DOHH2 (cell line): ENCODE data around the gene TPSG1.

Experiments
- H3F3A ChIP-seq: fragments of 200-600 bp; sonication (generic), shearing (Covaris generic); 2 replicates; pipeline ENCODE4 v1.6.0; 2016; ENCODE audit warnings: antibody characterized with exemption, mild to moderate bottlenecking; ENCODE audit not compliant: control insufficient read depth, insufficient read depth
- H3K27ac ChIP-seq: fragments of 200-600 bp; sonication (generic); 2 replicates; pipeline ENCODE4 v1.5.1; 2014; ENCODE audit warnings: low read depth, mild to moderate bottlenecking, low read length, moderate library complexity
- H3K27me3 ChIP-seq: fragments of 200-600 bp; sonication (generic); 2 replicates; pipeline ENCODE4 v1.6.1; 2014; ENCODE audit warnings: mild to moderate bottlenecking, low read length, mixed read lengths; ENCODE audit not compliant: control insufficient read depth
- H3K36me3 ChIP-seq: fragments of 200-600 bp; sonication (generic); 2 replicates; pipeline ENCODE4 v1.6.1; 2014; ENCODE audit warnings: mild to moderate bottlenecking, low read length, moderate library complexity, mixed read lengths; ENCODE audit not compliant: control insufficient read depth
- H3K4me1 ChIP-seq: fragments of 200-600 bp; sonication (generic); 2 replicates; pipeline ENCODE4 v1.6.1; 2014; ENCODE audit warnings: mild to moderate bottlenecking, low read length, mixed read lengths; ENCODE audit not compliant: control insufficient read depth
- H3K4me2 ChIP-seq: fragments of 200-600 bp; sonication (generic); 2 replicates; pipeline ENCODE4 v1.6.0; 2014; ENCODE audit warnings: mild to moderate bottlenecking, low read length, moderate library complexity
- H3K4me3 ChIP-seq: fragments of 200-600 bp; sonication (generic); 2 replicates; pipeline ENCODE4 v1.5.1; 2014; ENCODE audit warnings: mild to moderate bottlenecking, low read length, mixed read lengths
- H3K79me2 ChIP-seq: fragments of 200-600 bp; sonication (generic); 2 replicates; pipeline ENCODE4 v1.6.1; 2014; ENCODE audit warnings: mild to moderate bottlenecking, low read length, mixed read lengths; ENCODE audit not compliant: control insufficient read depth
- H3K9me2 ChIP-seq: fragments of 200-600 bp; sonication (generic); replicated peaks from 2 replicates; pipeline ENCODE4 v1.6.1; 2014; ENCODE audit warnings: mild to moderate bottlenecking, low read length, mixed read lengths; ENCODE audit not compliant: control insufficient read depth
- H3K9me3 ChIP-seq: fragments of 200-600 bp; sonication (generic); 2 replicates; pipeline ENCODE4 v1.6.1; 2014; ENCODE audit warnings: antibody characterized with exemption, low read length, mixed read lengths; ENCODE audit not compliant: control insufficient read depth, insufficient read depth
- H4K20me1 ChIP-seq: fragments of 200-600 bp; sonication (generic); 2 replicates; pipeline ENCODE4 v1.6.0; 2014; ENCODE audit warnings: low read depth, mild to moderate bottlenecking, antibody characterized with exemption, low read length, moderate library complexity; ENCODE audit not compliant: control insufficient read depth, insufficient read depth
- CTCF ChIP-seq: fragments of 200-600 bp; sonication (generic); IDR thresholded peaks from one replicate; pipeline ENCODE4 v1.5.1; 2014; ENCODE audit warnings: antibody characterized with exemption, mild to moderate bottlenecking, low read depth, low read length; ENCODE audit not compliant: poor library complexity, severe bottlenecking
- EZH2phosphoT487 ChIP-seq: fragments of 200-600 bp; sonication (generic); IDR thresholded peaks from 2 replicates; pipeline ENCODE4 v1.6.1; 2017; ENCODE audit warnings: borderline replicate concordance, mild to moderate bottlenecking, antibody characterized with exemption, low read length, moderate library complexity, mixed read lengths

TPSG1 gene

GRCh38 chr16:1178295-1178910, 46.7 kb downstream of the TPSG1 start:
- H3F3A ChIP-seq = no peaks in the 10 kb centered on the region
- no peaks in the 10 kb centered on the region for H4K20me1 ChIP-seq
- no peaks in the 10 kb centered on the region for H3K9me2 ChIP-seq
- TF ChIP-seq EZH2phosphoT487 = no peak
- TF ChIP-seq CTCF = no peak
- H3K4me2 ChIP-seq = no peak overlapping the region
- H3K36me3 ChIP-seq = no peaks in the 10 kb centered on the region
- no peak overlapping the region for H3K4me3 ChIP-seq
- H3K4me1 ChIP-seq = no peaks in the 10 kb centered on the region
- no peaks in the 10 kb centered on the region for H3K27me3 ChIP-seq
- no peak overlapping the region for H3K27ac ChIP-seq
- H3K79me2 ChIP-seq = no peaks in the 10 kb centered on the region
- H3K9me3 ChIP-seq = no peaks in the 10 kb centered on the region

DNA sequence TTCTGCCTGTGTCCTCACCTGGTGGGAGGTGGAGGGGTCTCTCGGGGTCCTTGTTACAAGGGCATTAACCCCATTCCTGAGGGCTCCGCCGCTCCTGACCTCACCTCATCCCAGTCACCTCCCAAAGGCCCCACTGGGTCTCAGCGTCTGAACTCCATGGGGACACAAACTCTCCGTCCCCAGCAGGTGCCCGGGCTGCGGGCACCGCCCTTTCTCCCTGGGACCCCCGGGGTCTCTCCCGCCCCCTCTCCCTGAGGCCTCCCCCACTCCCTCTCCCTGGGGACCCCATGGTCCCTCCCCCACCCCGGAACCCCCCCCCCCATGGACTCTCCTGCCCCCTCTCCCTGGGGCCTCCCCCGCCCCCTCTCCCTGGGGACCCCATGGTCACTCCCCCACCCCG, 47.3 kb downstream of the TPSG1 start:
- Histone ChIP-seq H3K4me3 (no peak overlapping the region), H3K4me2 (no peak overlapping the region), H3K9me2 (no peaks in the 10 kb centered on the region), H3K27me3 (no peaks in the 10 kb centered on the region), H3K36me3 (no peaks in the 10 kb centered on the region), H3K9me3 (no peaks in the 10 kb centered on the region), H3F3A (no peaks in the 10 kb centered on the region), H3K4me1 (no peaks in the 10 kb centered on the region), H4K20me1 (no peaks in the 10 kb centered on the region), H3K27ac (no peak overlapping the region), H3K79me2 (no peaks in the 10 kb centered on the region)
- no peak for TF ChIP-seq CTCF
- no peak for TF ChIP-seq EZH2phosphoT487

DNA sequence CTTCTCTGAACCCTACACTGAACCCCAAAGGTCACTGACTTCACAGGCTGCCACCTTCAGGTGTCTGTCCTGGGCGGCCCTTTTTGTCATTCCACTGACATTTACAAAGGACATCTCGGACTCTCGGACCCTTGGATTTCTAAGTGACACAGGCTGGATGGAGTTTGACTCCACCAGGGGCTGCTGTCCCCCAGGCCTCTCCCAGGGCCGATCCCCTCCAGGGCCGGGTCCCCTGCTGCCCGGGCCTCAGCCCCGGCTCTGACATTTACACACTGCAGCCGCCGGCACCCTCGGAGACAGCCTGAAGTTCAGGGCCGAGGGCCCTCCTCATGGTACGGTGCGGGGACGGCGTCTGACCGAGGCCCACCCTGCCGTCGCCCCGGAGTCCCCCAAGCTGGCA, 48.0 kb downstream of the TPSG1 start:
- no peaks in the 10 kb centered on the region for H3F3A ChIP-seq
- no peaks in the 10 kb centered on the region for H4K20me1 ChIP-seq
- TF ChIP-seq EZH2phosphoT487 = no peak
- TF ChIP-seq CTCF = no peak
- H3K36me3 ChIP-seq = no peaks in the 10 kb centered on the region
- H3K4me1 ChIP-seq = no peaks in the 10 kb centered on the region
- no peaks in the 10 kb centered on the region for H3K9me3 ChIP-seq
- H3K9me2 ChIP-seq = no peaks in the 10 kb centered on the region
- H3K79me2 ChIP-seq = no peaks in the 10 kb centered on the region
- no peaks in the 10 kb centered on the region for H3K27me3 ChIP-seq
- H3K4me2 ChIP-seq = no peak overlapping the region
- no peak overlapping the region for H3K4me3 ChIP-seq
- H3K27ac ChIP-seq = no peak overlapping the region
